CD8-positive, alpha-beta memory T cell (primary cell): ENCODE results near the gene DCUN1D1. TPM values are rescaled to one million over a fixed set of nuclear protein-coding genes. Genes with fewer than 3 reads are reported as not detected.

Experiments
- CTCF ChIA-PET: fragments of 350-600 bp; sonication (Branson Sonifier 250); formaldehyde crosslinking; loops from one replicate; lab custom pipeline; 2021; ENCODE audit warnings: antibody characterized with exemption; lab: Charles Lee
- POLR2A ChIA-PET: fragments of 350-600 bp; sonication (Branson Sonifier 250); formaldehyde crosslinking; loops from one replicate; lab custom pipeline; 2021; ENCODE audit warnings: antibody characterized with exemption; lab: Charles Lee
- DNase-seq, 5 donors: peaks; one replicate each; pipeline versions ENCODE4 v3.0.0 to v3.0.0-alpha.2; 2020 to 2022; ENCODE audit warnings: mixed read lengths in 1 of 5
- H3K27ac ChIP-seq: one replicate; pipeline ENCODE4 v1.7.0; 2013; ENCODE audit warnings: low read depth, mild to moderate bottlenecking, low read length, moderate library complexity
- H3K27me3 ChIP-seq: 2 replicates; pipeline ENCODE4 v1.7.0; 2013; ENCODE audit warnings: low read length, mild to moderate bottlenecking; ENCODE audit not compliant: insufficient read depth, poor library complexity, severe bottlenecking
- H3K36me3 ChIP-seq: 2 replicates; pipeline ENCODE4 v1.7.0; 2013; ENCODE audit warnings: mild to moderate bottlenecking, low read length, moderate library complexity; ENCODE audit not compliant: insufficient read depth
- H3K4me1 ChIP-seq: 2 replicates; pipeline ENCODE4 v1.7.0; 2013; ENCODE audit warnings: mild to moderate bottlenecking, low read length, moderate library complexity; ENCODE audit not compliant: insufficient read depth
- H3K4me3 ChIP-seq: 2 replicates; pipeline ENCODE4 v1.7.0; 2013; ENCODE audit warnings: mild to moderate bottlenecking, low read length
- H3K9me3 ChIP-seq: 2 replicates; pipeline ENCODE4 v1.7.0; 2013; ENCODE audit warnings: mild to moderate bottlenecking, low read length
- H3K27ac Mint-ChIP-seq, 8 donors: one replicate each; pipeline ENCODE4 v1.8.0; 2020 to 2021; ENCODE audit warnings: mixed read lengths in 8 of 8, mild to moderate bottlenecking in 6 of 8, inconsistent platforms in 3 of 8, moderate library complexity in 3 of 8
- H3K27me3 Mint-ChIP-seq, 2 donors: one replicate each; pipeline ENCODE4 v1.8.0; 2020 to 2021; ENCODE audit warnings: mixed read lengths in 2 of 2, mild to moderate bottlenecking in 1 of 2, moderate library complexity in 1 of 2
- H3K36me3 Mint-ChIP-seq, 3 donors: one replicate each; pipeline ENCODE4 v1.8.0; 2020 to 2021; ENCODE audit warnings: mixed read lengths in 3 of 3, inconsistent platforms in 1 of 3, mild to moderate bottlenecking in 1 of 3
- H3K4me1 Mint-ChIP-seq, 3 donors: one replicate each; pipeline ENCODE4 v1.8.0; 2020 to 2021; ENCODE audit warnings: mixed read lengths in 3 of 3, inconsistent platforms in 1 of 3, mild to moderate bottlenecking in 1 of 3
- H3K4me3 Mint-ChIP-seq, 7 donors: one replicate each; pipeline ENCODE4 v1.8.0; 2020 to 2021; ENCODE audit warnings: mixed read lengths in 7 of 7, mild to moderate bottlenecking in 6 of 7, moderate library complexity in 4 of 7, inconsistent platforms in 2 of 7
- H3K9me3 Mint-ChIP-seq, 5 donors: one replicate each; pipeline ENCODE4 v1.8.0; 2020 to 2022; ENCODE audit warnings: mixed read lengths in 5 of 5, mild to moderate bottlenecking in 3 of 5, moderate library complexity in 2 of 5, inconsistent platforms in 1 of 5
- polyA plus RNA-seq: library from polyadenylated mRNA; unstranded; fragments of 300-500 nt; fragmentation: Illumina TruSeq; gene quantifications from one replicate; pipeline ENCODE4 v1.2.3, GENCODE V29; 2021
- total RNA-seq, 2 experiments: library from RNA; stranded (reverse); gene quantifications; one replicate each; pipeline ENCODE4 v1.2.3, GENCODE V29; 2021

DCUN1D1 gene
- total and polyA plus RNA-seq, 3 experiments from 2014 or later: 30.9 to 61.3 (median 55.4) TPM

- ChIA-PET CTCF (no interaction called here), POLR2A (interaction anchor here (0.5 to 1.2 kb wide), 2 partner anchors 120 to 184 kb away, joined by 4 read pairs; partner anchors contain the start of gene ATP11B)
- H3K4me1 ChIP-seq: peaks cover 46% of the 10 kb centered on the region
- no peaks in the 10 kb centered on the region for H3K9me3 ChIP-seq
- peaks cover 52 to 65% (median 60%) of the 10 kb centered on the region in 3 donors for H3K4me1 Mint-ChIP-seq
- DNase-seq: no peak
- no peak overlapping the region for H3K27ac ChIP-seq
- no peaks in the 10 kb centered on the region for H3K36me3 ChIP-seq
- no peaks in the 10 kb centered on the region for H3K27me3 Mint-ChIP-seq
- H3K4me3 Mint-ChIP-seq: no peak overlapping the region
- peak overlapping the region in 7 of 8 donors; percentile 39 to 95 (median 70) for H3K27ac Mint-ChIP-seq
- no peaks in the 10 kb centered on the region for H3K27me3 ChIP-seq
- peaks cover 0 to 27% (median 2%) of the 10 kb centered on the region in 3 donors for H3K36me3 Mint-ChIP-seq
- H3K9me3 Mint-ChIP-seq: no peaks in the 10 kb centered on the region
- no peak overlapping the region for H3K4me3 ChIP-seq
Measured at GRCh38 chr3:182912474-182912873, 67.9 kb downstream of the DCUN1D1 start.

- no peaks in the 10 kb centered on the region for H3K27me3 Mint-ChIP-seq
- no peaks in the 10 kb centered on the region for H3K27me3 ChIP-seq
- CTCF ChIA-PET: no interaction called here
- no peaks in the 10 kb centered on the region for H3K9me3 ChIP-seq
- no peaks in the 10 kb centered on the region for H3K36me3 ChIP-seq
- H3K4me1 Mint-ChIP-seq: peaks cover 52 to 65% (median 60%) of the 10 kb centered on the region in 3 donors
- DNase-seq: no peak
- no peak overlapping the region for H3K4me3 ChIP-seq
- POLR2A ChIA-PET: interaction anchor here (0.5 to 1.2 kb wide), 2 partner anchors 119 to 185 kb away, joined by 4 read pairs; partner anchors contain the start of gene ATP11B
- H3K27ac ChIP-seq: no peak overlapping the region
- peaks cover 46% of the 10 kb centered on the region for H3K4me1 ChIP-seq
- no peaks in the 10 kb centered on the region for H3K9me3 Mint-ChIP-seq
- H3K36me3 Mint-ChIP-seq: peaks cover 0 to 25% (median 2%) of the 10 kb centered on the region in 3 donors
- peak overlapping the region in 2 of 7 donors; percentile 12 to 73 for H3K4me3 Mint-ChIP-seq
- peak overlapping the region; percentile 10 to 95 (median 70) for H3K27ac Mint-ChIP-seq
Measured at GRCh38 chr3:182911782-182912111, 68.6 kb downstream of the DCUN1D1 start.

- H3K36me3 Mint-ChIP-seq: peaks cover 0 to 28% (median 3%) of the 10 kb centered on the region in 3 donors
- no peaks in the 10 kb centered on the region for H3K27me3 ChIP-seq
- H3K4me1 ChIP-seq: peaks cover 46% of the 10 kb centered on the region
- no peaks in the 10 kb centered on the region for H3K36me3 ChIP-seq
- H3K4me3 Mint-ChIP-seq: peak overlapping the region in 4 of 7 donors; percentile 14 to 73 (median 20)
- peaks cover 52 to 65% (median 60%) of the 10 kb centered on the region in 3 donors for H3K4me1 Mint-ChIP-seq
- H3K9me3 Mint-ChIP-seq: no peaks in the 10 kb centered on the region
- H3K27me3 Mint-ChIP-seq: no peaks in the 10 kb centered on the region
- POLR2A ChIA-PET: interaction anchor here (1.2 to 1.3 kb wide), 2 partner anchors 118 kb away, joined by 4 to 5 read pairs; partner anchors contain the start of gene ATP11B
- CTCF ChIA-PET: no interaction called here
- peak overlapping the region; percentile 10 to 95 (median 74) for H3K27ac Mint-ChIP-seq
- no peaks in the 10 kb centered on the region for H3K9me3 ChIP-seq
- H3K4me3 ChIP-seq: no peak overlapping the region
- no peak for DNase-seq
- no peak overlapping the region for H3K27ac ChIP-seq
Measured at GRCh38 chr3:182910936-182911781, 69.2 kb downstream of the DCUN1D1 start.

- no peak overlapping the region for H3K4me3 Mint-ChIP-seq
- Histone ChIP-seq H3K27me3 (no peaks in the 10 kb centered on the region), H3K4me3 (no peak overlapping the region), H3K4me1 (peaks cover 33% of the 10 kb centered on the region), H3K36me3 (peaks cover 10% of the 10 kb centered on the region), H3K27ac (no peak overlapping the region), H3K9me3 (no peaks in the 10 kb centered on the region)
- ChIA-PET POLR2A (no interaction called here), CTCF (interaction anchor here (0.7 to 1.3 kb wide), 3 partner anchors 9 to 189 kb away, joined by 3 to 4 read pairs (median 3); no protein-coding TSS in a partner anchor)
- no peaks in the 10 kb centered on the region for H3K27me3 Mint-ChIP-seq
- DNase-seq: peak in 2 of 5 donors; percentile 5 to 15
- H3K27ac Mint-ChIP-seq: peak overlapping the region in 7 of 8 donors; percentile 13 to 57 (median 34)
- H3K36me3 Mint-ChIP-seq: peaks cover 5 to 32% (median 6%) of the 10 kb centered on the region in 3 donors
- H3K9me3 Mint-ChIP-seq: no peaks in the 10 kb centered on the region
- H3K4me1 Mint-ChIP-seq: peaks cover 38 to 52% (median 46%) of the 10 kb centered on the region in 3 donors
Measured at GRCh38 chr3:182909318-182910040, 70.9 kb downstream of the DCUN1D1 start.

GRCh38 chr3:182908471-182908870 is 71.9 kb downstream of the DCUN1D1 start:
- no peaks in the 10 kb centered on the region for H3K27me3 ChIP-seq
- ChIA-PET POLR2A (no interaction called here), CTCF (no interaction called here)
- H3K4me3 ChIP-seq: no peak overlapping the region
- H3K9me3 Mint-ChIP-seq: no peaks in the 10 kb centered on the region
- H3K4me3 Mint-ChIP-seq: no peak overlapping the region
- no peak overlapping the region for H3K27ac ChIP-seq
- no peaks in the 10 kb centered on the region for H3K27me3 Mint-ChIP-seq
- H3K9me3 ChIP-seq: no peaks in the 10 kb centered on the region
- peaks cover 25% of the 10 kb centered on the region for H3K4me1 ChIP-seq
- no peak for DNase-seq
- H3K36me3 ChIP-seq: peaks cover 14% of the 10 kb centered on the region
- H3K36me3 Mint-ChIP-seq: peaks cover 5 to 37% (median 6%) of the 10 kb centered on the region in 3 donors
- H3K4me1 Mint-ChIP-seq: peaks cover 30 to 42% (median 37%) of the 10 kb centered on the region in 3 donors
- peak overlapping the region in 1 of 8 donors; percentile 38 for H3K27ac Mint-ChIP-seq

GRCh38 chr3:182906036-182906435 is 74.3 kb downstream of the DCUN1D1 start:
- POLR2A ChIA-PET: no interaction called here

GRCh38 chr3:182905623-182906022 is 74.7 kb downstream of the DCUN1D1 start:
- Mint-ChIP-seq H3K27ac (peak overlapping the region in 4 of 8 donors; percentile 24 to 80 (median 61)), H3K9me3 (no peaks in the 10 kb centered on the region), H3K36me3 (peaks cover 6 to 51% (median 14%) of the 10 kb centered on the region in 3 donors), H3K4me1 (peaks cover 6 to 22% (median 11%) of the 10 kb centered on the region in 3 donors), H3K4me3 (no peak overlapping the region), H3K27me3 (no peaks in the 10 kb centered on the region)
- H3K36me3 ChIP-seq: peaks cover 23% of the 10 kb centered on the region
- H3K4me1 ChIP-seq: peaks cover 2% of the 10 kb centered on the region
- H3K4me3 ChIP-seq: no peak overlapping the region
- H3K27me3 ChIP-seq: no peaks in the 10 kb centered on the region
- H3K9me3 ChIP-seq: no peaks in the 10 kb centered on the region
- ChIA-PET CTCF (interaction anchor here (1.1 kb wide), 1 partner anchor 36 kb away, joined by 3 read pairs; no protein-coding TSS in a partner anchor), POLR2A (no interaction called here)
- no peak for DNase-seq
- H3K27ac ChIP-seq: no peak overlapping the region

More at GRCh38 chr3:182906036-182906435, 74.3 kb downstream of the DCUN1D1 start:
- CTCF ChIA-PET: no interaction called here
- Histone ChIP-seq H3K4me3 (no peak overlapping the region), H3K9me3 (no peaks in the 10 kb centered on the region), H3K27ac (no peak overlapping the region), H3K27me3 (no peaks in the 10 kb centered on the region), H3K36me3 (peaks cover 23% of the 10 kb centered on the region), H3K4me1 (peaks cover 6% of the 10 kb centered on the region)
- peaks cover 9 to 26% (median 15%) of the 10 kb centered on the region in 3 donors for H3K4me1 Mint-ChIP-seq
- H3K4me3 Mint-ChIP-seq: no peak overlapping the region
- H3K36me3 Mint-ChIP-seq: peaks cover 6 to 51% (median 14%) of the 10 kb centered on the region in 3 donors
- DNase-seq: no peak
- no peaks in the 10 kb centered on the region for H3K27me3 Mint-ChIP-seq
- H3K9me3 Mint-ChIP-seq: no peaks in the 10 kb centered on the region
- H3K27ac Mint-ChIP-seq: peak overlapping the region in 4 of 8 donors; percentile 24 to 80 (median 61)
